Activated CD4-positive, alpha-beta T cell treated with anti-CD3 and anti-CD28 coated beads, Interleukin-2, Interleukin-6, amounts not matched to agents 100 ng/mL and 50 ng/mL, durations not matched to agents 16 hours and 8 hours (primary cell): Measurements from ENCODE around the gene GALNT12.

Source experiments
- DNase-seq: peaks from one replicate; pipeline ENCODE4 v3.0.0-alpha.2; 2020

Gene GALNT12

GRCh38 chr9:98807070-98807813 lies at the start of gene GALNT12:
Gene GALNT12, plus strand, starts transcription at chr9:98807670. Its CDS starts 29 bp downstream, at chr9:98807699.
- DNase-seq = peak; percentile 46

GRCh38 chr9:98760231-98760630 lies 47.2 kb upstream of the GALNT12 start:
- DNase-seq = no peak

GRCh38 chr9:98763986-98764745 lies 43.3 kb upstream of the GALNT12 start:
- no peak for DNase-seq

- no peak for DNase-seq
Measured at GRCh38 chr9:98765256-98765655, 42.2 kb upstream of the GALNT12 start.

- no peak for DNase-seq
Measured at GRCh38 chr9:98766586-98766985, 40.9 kb upstream of the GALNT12 start.

- DNase-seq = no peak
Measured at GRCh38 chr9:98767196-98767595, 40.3 kb upstream of the GALNT12 start.

- no peak for DNase-seq
Measured at GRCh38 chr9:98767915-98768314, 39.6 kb upstream of the GALNT12 start.

- DNase-seq = no peak
Measured at GRCh38 chr9:98768344-98768743, 39.1 kb upstream of the GALNT12 start.

GRCh38 chr9:98770717-98771116 lies 36.8 kb upstream of the GALNT12 start:
- DNase-seq = no peak

- DNase-seq = no peak
Measured at GRCh38 chr9:98771209-98771874, 36.1 kb upstream of the GALNT12 start.

GRCh38 chr9:98772364-98773155 lies 34.9 kb upstream of the GALNT12 start:
- DNase-seq = no peak

- no peak for DNase-seq
Measured at GRCh38 chr9:98773721-98774120, 33.7 kb upstream of the GALNT12 start.

- DNase-seq = peak; percentile 27
Measured at GRCh38 chr9:98774746-98775145, 32.7 kb upstream of the GALNT12 start.

GRCh38 chr9:98775831-98776441 lies 31.5 kb upstream of the GALNT12 start:
- peak; percentile 72 for DNase-seq

GRCh38 chr9:98777618-98778017 lies 29.9 kb upstream of the GALNT12 start:
- DNase-seq = no peak

GRCh38 chr9:98778251-98778650 lies 29.2 kb upstream of the GALNT12 start:
- no peak for DNase-seq

GRCh38 chr9:98778711-98779530 lies 28.5 kb upstream of the GALNT12 start:
- DNase-seq = no peak

- DNase-seq = no peak
Measured at GRCh38 chr9:98780059-98780749, 27.3 kb upstream of the GALNT12 start.

- DNase-seq = no peak
Measured at GRCh38 chr9:98781588-98782383, 25.7 kb upstream of the GALNT12 start.
